Endothelial cell of umbilical vein (primary cell): ENCODE results near the gene PDIA4. TPM values are rescaled to one million over a fixed set of nuclear protein-coding genes. Genes with fewer than 3 reads are reported as not detected.
A peak's percentile ranks its signal among the peaks of the same experiment; 100 is the strongest.

Experiments used
- BruUV-seq: library from RNA; stranded (reverse); fragments of 400-500 nt; replicated peaks from 2 replicates; lab custom pipeline; 2021; lab: Mats Ljungman, UMichigan
- CTCF ChIA-PET: fragments of 300-600, 350-600 bp; sonication (Branson Sonifier 250); formaldehyde crosslinking; loops from one replicate; lab custom pipeline; 2021; ENCODE audit warnings: antibody characterized with exemption, inconsistent platforms; lab: Charles Lee
- POLR2A ChIA-PET: fragments of 300-600, 350-600 bp; sonication (Branson Sonifier 250); formaldehyde crosslinking; loops from one replicate; lab custom pipeline; 2021; ENCODE audit warnings: antibody characterized with exemption, inconsistent platforms; lab: Charles Lee
- DNase-seq: peaks from one replicate; pipeline ENCODE4 v3.0.0-alpha.2; 2011; ENCODE audit warnings: low read depth, low spot score
- FAIRE-seq: peaks from 2 replicates; lab custom pipeline; 2011; peaks lifted over from hg19 to GRCh38; lab: Jason Lieb, UNC
- H2AFZ ChIP-seq: 2 replicates; pipeline ENCODE4 v1.6.0; 2012; ENCODE audit warnings: low read depth, low read length, control low read depth, inconsistent platforms
- H3K27ac ChIP-seq: 2 replicates; pipeline ENCODE4 v1.5.1; 2011; ENCODE audit warnings: low read depth, mild to moderate bottlenecking, control low read depth, low read length, moderate library complexity; ENCODE audit not compliant: insufficient read depth
- H3K27me3 ChIP-seq, 2 experiments: 2 replicates each; pipeline versions ENCODE4 v1.6.0 to v1.6.1; 2011; ENCODE audit warnings: low read length in 2 of 2, mixed read lengths in 1 of 2; ENCODE audit not compliant: control insufficient read depth in 2 of 2, insufficient read depth in 2 of 2
- H3K36me3 ChIP-seq, 2 experiments: 2 replicates in 1 of 2; 3 replicates in 1 of 2; pipeline ENCODE4 v1.5.1; 2011; ENCODE audit warnings: low read length in 2 of 2, mild to moderate bottlenecking in 1 of 2, moderate library complexity in 1 of 2; ENCODE audit not compliant: control insufficient read depth in 2 of 2, insufficient read depth in 2 of 2; ENCODE audit errors: extremely low read depth in 1 of 2
- H3K4me1 ChIP-seq: 3 replicates; pipeline ENCODE4 v1.5.1; 2011; ENCODE audit warnings: mild to moderate bottlenecking, low read length; ENCODE audit not compliant: control insufficient read depth, insufficient read depth; ENCODE audit errors: extremely low read depth
- H3K4me2 ChIP-seq: 2 replicates; pipeline ENCODE4 v1.6.1; 2011; ENCODE audit warnings: low read length, control low read depth, mixed read lengths; ENCODE audit not compliant: insufficient read depth
- H3K4me3 ChIP-seq, 3 experiments: fragments of 200-600 bp in 1 of 3; sonication (generic), shearing (Covaris generic) in 1 of 3; replicated peaks in 1 of 3; 2 replicates each; pipeline ENCODE4 v1.5.1; 2011 to 2016; ENCODE audit warnings: control low read depth in 3 of 3, low read length in 3 of 3, mild to moderate bottlenecking in 2 of 3, inconsistent platforms in 1 of 3, low read depth in 1 of 3, moderate library complexity in 1 of 3; ENCODE audit not compliant: insufficient read depth in 1 of 3
- H3K79me2 ChIP-seq: 2 replicates; pipeline ENCODE4 v1.6.0; 2012; ENCODE audit warnings: low read length, inconsistent platforms; ENCODE audit not compliant: control insufficient read depth, insufficient read depth
- H3K9ac ChIP-seq: replicated peaks from 2 replicates; pipeline ENCODE3; 2011; ENCODE audit warnings: low read length, control low read depth; ENCODE audit not compliant: insufficient read depth; ENCODE audit errors: extremely low read depth
- H3K9me1 ChIP-seq: replicated peaks from 3 replicates; pipeline ENCODE4 v1.6.0; 2011; ENCODE audit warnings: mild to moderate bottlenecking, low read length; ENCODE audit not compliant: control insufficient read depth, insufficient read depth; ENCODE audit errors: extremely low read depth
- H3K9me3 ChIP-seq: replicated peaks from 2 replicates; pipeline ENCODE4 v1.5.1; 2012; ENCODE audit warnings: low read length, inconsistent platforms; ENCODE audit not compliant: control insufficient read depth, insufficient read depth
- H4K20me1 ChIP-seq: replicated peaks from 2 replicates; pipeline ENCODE3; 2011; ENCODE audit warnings: mild to moderate bottlenecking, low read length; ENCODE audit not compliant: control insufficient read depth, insufficient read depth; ENCODE audit errors: extremely low read depth
- CTCF ChIP-seq, 2 donors: IDR thresholded peaks; 1 replicate in 1 of 2; 2 replicates in 1 of 2; pipeline ENCODE4 v1.5.1; 2011; ENCODE audit warnings: low read length in 2 of 2, mild to moderate bottlenecking in 2 of 2, moderate library complexity in 2 of 2, control low read depth in 1 of 2, inconsistent platforms in 1 of 2, low read depth in 1 of 2; ENCODE audit not compliant: insufficient read depth in 1 of 2; ENCODE audit errors: extremely low read depth in 1 of 2
- EZH2 ChIP-seq: IDR thresholded peaks from 2 replicates; pipeline ENCODE4 v1.6.1; 2012; ENCODE audit warnings: borderline replicate concordance, low read depth, mild to moderate bottlenecking, moderate library complexity, low read length, inconsistent platforms; ENCODE audit not compliant: severe bottlenecking
- FOS ChIP-seq: IDR thresholded peaks from 2 replicates; pipeline ENCODE4 v1.6.1; 2011; ENCODE audit warnings: mild to moderate bottlenecking, low read length, moderate library complexity, borderline replicate concordance; ENCODE audit not compliant: insufficient read depth
- GATA2 ChIP-seq: IDR thresholded peaks from 2 replicates; pipeline ENCODE4 v1.7.0; 2011; ENCODE audit warnings: low read depth, mild to moderate bottlenecking, moderate library complexity, mixed read lengths, low read length; ENCODE audit not compliant: insufficient read length, insufficient read depth
- JUN ChIP-seq: IDR thresholded peaks from 2 replicates; pipeline ENCODE4 v1.6.1; 2011; ENCODE audit warnings: borderline replicate concordance, low read depth; ENCODE audit not compliant: insufficient read length, insufficient read depth
- MAX ChIP-seq: IDR thresholded peaks from 2 replicates; pipeline ENCODE4 v1.6.1; 2011; ENCODE audit not compliant: insufficient read depth, insufficient read length
- MYC ChIP-seq: IDR thresholded peaks from one replicate; pipeline ENCODE4 v1.6.1; 2011; ENCODE audit warnings: mild to moderate bottlenecking, low read depth, low read length
- POLR2A ChIP-seq: IDR thresholded peaks from 2 replicates; pipeline ENCODE4 v1.6.1; 2012; ENCODE audit warnings: low read depth, mild to moderate bottlenecking, control low read depth, low read length
- POLR2AphosphoS5 ChIP-seq: IDR thresholded peaks from 2 replicates; pipeline ENCODE4 v1.6.1; 2012; ENCODE audit warnings: low read depth, mild to moderate bottlenecking, control low read depth, low read length, moderate library complexity; ENCODE audit not compliant: insufficient read depth
- dilution Hi-C: fragments of 300-500 bp; cut with MboI; formaldehyde crosslinking; loops from one replicate; pipeline ENCODE4 v1.15.0; 2019; ENCODE audit warnings: low sequenced_read_pairs; ENCODE audit not compliant: extremely low pct_ligation_motif_present
- intact Hi-C: fragments of 100-400 bp; cut with micrococcal nuclease; formaldehyde crosslinking; loops from one replicate; pipeline ENCODE4 v1.10.0; 2022
- polyA plus RNA-seq, 4 experiments: library from polyadenylated mRNA; depleted of rRNA in 3 of 4; stranded (reverse) in 3 of 4; unstranded in 1 of 4; fragments of >200 nt; gene quantifications; 2 replicates each; pipeline versions ENCODE4 v1.2.1 to v1.2.3, GENCODE V29; 2011 to 2012; ENCODE audit warnings: missing spikeins in 1 of 4
- small RNA-seq: library from RNA; depleted of rRNA; stranded (forward); fragments of <200 nt; gene quantifications from one replicate; pipeline ENCODE3, GENCODE V24; 2012; ENCODE audit warnings: low replicate concordance, low read depth; ENCODE audit not compliant: insufficient read depth, insufficient read length
- total RNA-seq: library from RNA; stranded (reverse); gene quantifications from 2 replicates; pipeline ENCODE4 v1.2.3, GENCODE V29; 2021

The PDIA4 gene
- total and polyA plus RNA-seq, 2 donors (not counting 3 experiments of a cell fraction or from before 2014, with no cell fraction given): 217 to 308 TPM

- intact Hi-C loops: no loop called here
- POLR2A ChIA-PET: no interaction called here
- dilution Hi-C loops: no loop called here
- Histone ChIP-seq H3K36me3 (no peaks in the 10 kb centered on the region), H3K9me1 (no peaks in the 10 kb centered on the region), H4K20me1 (no peaks in the 10 kb centered on the region), H3K79me2 (no peaks in the 10 kb centered on the region), H3K9me3 (no peaks in the 10 kb centered on the region), H3K4me1 (no peaks in the 10 kb centered on the region), H3K4me3 (no peak overlapping the region), H2AFZ (no peak overlapping the region), H3K27ac (no peak overlapping the region), H3K9ac (no peak overlapping the region), H3K27me3 (peaks cover 0 to 1% of the 10 kb centered on the region in 2 experiments), H3K4me2 (no peak overlapping the region)
- BruUV-seq: no TSS peak
- TF ChIP-seq CTCF (IDR thresholded peaks at IDR 0.05; ENCODE audit: extremely low read depth in 1 of 2, insufficient read depth in 1 of 2, low read depth in 1 of 2, low read length in 2 of 2): no peak
- TF ChIP-seq GATA2: no peak
- TF ChIP-seq EZH2: no peak
- no peak for TF ChIP-seq MAX
- TF ChIP-seq JUN: no peak
- no peak for TF ChIP-seq MYC
- TF ChIP-seq POLR2A: no peak
- TF ChIP-seq FOS: no peak
- TF ChIP-seq POLR2AphosphoS5: no peak
- FAIRE-seq (no peak), DNase-seq (no peak)
- CTCF ChIA-PET: no interaction called here
These were observed 74.6 kb downstream of the PDIA4 start for GRCh38 chr7:148953676-148954075.

Small RNAs within 50 kb of the gene (small RNA-seq; reads per million reads assigned to genes)
- gene COX6B1P1 (not detected), gene RNU6-650P (1.3 reads per million), gene RNY1 (16.6 reads per million, percentile 75 among the genes with 10 or more reads in this experiment), gene RNY3 (not detected), gene RNY4 (not detected)

Other genes with a start within 250 kb of the PDIA4 start
- gene EZH2, start 144.2 kb downstream of the PDIA4 start, total RNA-seq: 29.5 and 33.4 TPM in 2 replicates
- gene EZH2, start 144.2 kb downstream of the PDIA4 start, polyA plus RNA-seq: 15.2 and 16.9 TPM in 2 replicates
- gene ZNF786, start 62.2 kb upstream of the PDIA4 start, total RNA-seq: 5.4 and 5.9 TPM in 2 replicates
- 2.8 and 3.3 TPM in 2 replicates for gene ZNF786, start 62.2 kb upstream of the PDIA4 start, polyA plus RNA-seq
- 0.93 and 2.0 TPM in 2 replicates for gene ZNF425, start 97.8 kb upstream of the PDIA4 start, total RNA-seq
- 0.45 and 0.68 TPM in 2 replicates for gene ZNF425, start 97.8 kb upstream of the PDIA4 start, polyA plus RNA-seq
- 8.6 and 10.6 TPM in 2 replicates for gene ZNF398, start 118.9 kb upstream of the PDIA4 start, total RNA-seq
- gene ZNF398, start 118.9 kb upstream of the PDIA4 start, polyA plus RNA-seq: 7.5 and 11.1 TPM in 2 replicates
- 34.4 and 36.0 TPM in 2 replicates for gene ZNF282, start 167.0 kb upstream of the PDIA4 start, total RNA-seq
- gene ZNF282, start 167.0 kb upstream of the PDIA4 start, polyA plus RNA-seq: 20.0 and 33.2 TPM in 2 replicates
- gene ZNF212, start 211.1 kb upstream of the PDIA4 start, total RNA-seq: 9.0 and 9.2 TPM in 2 replicates
- gene ZNF212, start 211.1 kb upstream of the PDIA4 start, polyA plus RNA-seq: 3.3 and 3.6 TPM in 2 replicates
- 9.2 and 9.8 TPM in 2 replicates for gene ZNF783, start 233.7 kb upstream of the PDIA4 start, total RNA-seq
- 7.3 and 8.0 TPM in 2 replicates for gene ZNF783, start 233.7 kb upstream of the PDIA4 start, polyA plus RNA-seq